GM12878 (cell line): ENCODE measurements around the gene BICRAL. TPM values are rescaled to one million over a fixed set of nuclear protein-coding genes. Genes with fewer than 3 reads are reported as not detected.

ENCODE experiments used
- ATAC-seq: fragments of 200-7000 bp; cut with Tn5 transposase; 3 replicates; pipeline ENCODE4 v1.9.1; 2020; ENCODE audit warnings: mild to moderate bottlenecking, moderate library complexity
- BruUV-seq: library from RNA; stranded (reverse); fragments of 400-500 nt; replicated peaks from 2 replicates; lab custom pipeline; 2021; lab: Mats Ljungman, UMichigan
- CTCF ChIA-PET: fragments of 300-600 bp; sonication (Branson Sonifier 250); formaldehyde crosslinking; extraction: SDS; loops from one replicate; lab custom pipeline; 2021; ENCODE audit warnings: inconsistent platforms; lab: Yijun Ruan, JAX
- POLR2A ChIA-PET: fragments of 350-600 bp; formaldehyde crosslinking; extraction: SDS; loops from one replicate; lab custom pipeline; 2021; ENCODE audit warnings: inconsistent platforms; lab: Charles Lee
- RAD21 ChIA-PET: fragments of 300-600 bp; sonication (Branson Sonifier 250); formaldehyde crosslinking; loops from one replicate; lab custom pipeline; 2023; ENCODE audit warnings: antibody characterized with exemption; ENCODE audit not compliant: unreplicated experiment; lab: Charles Lee
- SMC1A ChIA-PET: fragments of 300-600 bp; sonication (Branson Sonifier 250); formaldehyde crosslinking; loops from one replicate; lab custom pipeline; 2023; ENCODE audit not compliant: unreplicated experiment, uncharacterized antibody; lab: Charles Lee
- DNase-seq: peaks from one replicate; pipeline ENCODE4 v3.0.0-alpha.2; 2011; ENCODE audit warnings: low read depth, low spot score
- FAIRE-seq: peaks from 3 replicates; lab custom pipeline; 2011; peaks lifted over from hg19 to GRCh38; lab: Jason Lieb, UNC
- H2AFZ ChIP-seq: 2 replicates; pipeline ENCODE4 v1.6.0; 2011; ENCODE audit warnings: low read depth, low read length, control low read depth; ENCODE audit not compliant: control insufficient read depth
- H3K27ac ChIP-seq: 2 replicates; pipeline ENCODE4 v1.5.1; 2011; ENCODE audit warnings: control low read depth; ENCODE audit not compliant: control insufficient read depth, insufficient read depth
- H3K27me3 ChIP-seq, 2 experiments: replicated peaks in 1 of 2; 2 replicates each; pipeline versions ENCODE4 v1.6.0 to v1.6.1; 2011; ENCODE audit warnings: low read length in 1 of 2; ENCODE audit not compliant: control insufficient read depth in 2 of 2, insufficient read depth in 2 of 2
- H3K36me3 ChIP-seq, 2 experiments: 2 replicates each; pipeline ENCODE4 v1.5.1; 2011; ENCODE audit warnings: low read length in 1 of 2; ENCODE audit not compliant: control insufficient read depth in 2 of 2, insufficient read depth in 2 of 2
- H3K4me1 ChIP-seq: 2 replicates; pipeline ENCODE4 v1.6.1; 2011; ENCODE audit warnings: mild to moderate bottlenecking, low read length, moderate library complexity, mixed read lengths; ENCODE audit not compliant: control insufficient read depth, insufficient read depth
- H3K4me2 ChIP-seq: 2 replicates; pipeline ENCODE4 v1.6.0; 2011; ENCODE audit warnings: control low read depth; ENCODE audit not compliant: control insufficient read depth, insufficient read depth
- H3K4me3 ChIP-seq: fragments of 200-600 bp; sonication (generic); 2 replicates; pipeline ENCODE4 v1.5.1; 2016
- H3K79me2 ChIP-seq: 2 replicates; pipeline ENCODE4 v1.6.0; 2011; ENCODE audit warnings: low read length; ENCODE audit not compliant: control insufficient read depth, insufficient read depth
- H3K9ac ChIP-seq: 2 replicates; pipeline ENCODE4 v1.8.0; 2011; ENCODE audit warnings: low read length, control low read depth, mixed read lengths; ENCODE audit not compliant: control insufficient read depth, insufficient read depth
- H3K9me3 ChIP-seq: replicated peaks from 3 replicates; pipeline ENCODE4 v1.5.1; 2011; ENCODE audit warnings: mild to moderate bottlenecking, low read length; ENCODE audit not compliant: control insufficient read depth, insufficient read depth
- H4K20me1 ChIP-seq: 2 replicates; pipeline ENCODE4 v1.6.0; 2011; ENCODE audit not compliant: control insufficient read depth, insufficient read depth
- ASH2L ChIP-seq: fragments of 300-600, 200-600 bp; sonication (generic); IDR thresholded peaks from 2 replicates; pipeline ENCODE4 v1.6.1; 2017; ENCODE audit warnings: low read depth, mild to moderate bottlenecking, borderline replicate concordance
- EGR1 ChIP-seq, 2 experiments: IDR thresholded peaks; 1 replicate in 1 of 2; 2 replicates in 1 of 2; pipeline ENCODE4 v1.6.1; 2011 to 2012; ENCODE audit warnings: low read depth in 2 of 2, low read length in 2 of 2, borderline replicate concordance in 1 of 2, mild to moderate bottlenecking in 1 of 2, moderate library complexity in 1 of 2
- ESRRA ChIP-seq: IDR thresholded peaks from 2 replicates; pipeline ENCODE4 v1.6.1; 2012; ENCODE audit warnings: mild to moderate bottlenecking, low read length, improper control_type of control experiment
- KAT2A ChIP-seq: conservative IDR thresholded peaks from 2 replicates; pipeline ENCODE4 v1.6.1; 2011; ENCODE audit warnings: low read depth, low read length; ENCODE audit not compliant: control insufficient read depth
- KDM1A ChIP-seq: fragments of 200-600 bp; sonication (generic); IDR thresholded peaks from 2 replicates; pipeline ENCODE4 v1.6.1; 2016; ENCODE audit warnings: borderline replicate concordance
- MTA2 ChIP-seq: fragments of 450-650 bp; IDR thresholded peaks from 2 replicates; pipeline ENCODE4 v1.6.1; 2016; ENCODE audit warnings: low read depth, mild to moderate bottlenecking, moderate library complexity
- NRF1 ChIP-seq: conservative IDR thresholded peaks from 2 replicates; pipeline ENCODE4 v1.6.1; 2011; ENCODE audit warnings: mild to moderate bottlenecking, low read depth, low read length, improper control_type of control experiment
- SIX5 ChIP-seq: IDR thresholded peaks from 2 replicates; pipeline ENCODE4 v1.6.1; 2011; ENCODE audit warnings: mild to moderate bottlenecking, low read depth, low read length, moderate library complexity; ENCODE audit not compliant: severe bottlenecking
- SMAD1 ChIP-seq: fragments of 450-650 bp; IDR thresholded peaks from 2 replicates; pipeline ENCODE4 v1.6.1; 2018; ENCODE audit warnings: mild to moderate bottlenecking, low read depth; ENCODE audit not compliant: partially characterized antibody
- SMARCA5 ChIP-seq: fragments of 450-650 bp; IDR thresholded peaks from 2 replicates; pipeline ENCODE4 v1.6.1; 2017; ENCODE audit warnings: mild to moderate bottlenecking
- SMC3 ChIP-seq: IDR thresholded peaks from 2 replicates; pipeline ENCODE4 v1.6.1; 2011; ENCODE audit warnings: low read length, improper control_type of control experiment, borderline replicate concordance
- TAF1 ChIP-seq: IDR thresholded peaks from 2 replicates; pipeline ENCODE4 v1.6.1; 2011; ENCODE audit warnings: mild to moderate bottlenecking, low read depth, low read length, borderline replicate concordance
- TCF3 ChIP-seq: IDR thresholded peaks from 2 replicates; pipeline ENCODE4 v1.6.1; 2012; ENCODE audit warnings: low read depth, mild to moderate bottlenecking, low read length, borderline replicate concordance; ENCODE audit not compliant: insufficient read depth
- YY1 ChIP-seq: IDR thresholded peaks from 2 replicates; pipeline ENCODE4 v1.6.1; 2011; ENCODE audit warnings: low read depth, mild to moderate bottlenecking, low read length
- ZNF217 ChIP-seq: fragments of 450-650 bp; IDR thresholded peaks from 2 replicates; pipeline ENCODE4 v1.6.1; 2017; ENCODE audit warnings: antibody characterized with exemption, mild to moderate bottlenecking
- WGBS: methylation state at CpG from one replicate; pipeline ENCODE4 v1.1.6; 2016; ENCODE audit warnings: low lambda C conversion rate; ENCODE audit not compliant: insufficient replicate concordance, insufficient coverage; ENCODE audit errors: missing lambda C conversion rate; 5-methylcytosine and 5-hydroxymethylcytosine counted together
- in situ Hi-C: fragments of 300-500 bp; cut with MboI; formaldehyde crosslinking; loops from 9 replicates; pipeline ENCODE4 v1.14.3; 2018; ENCODE audit warnings: mixed read lengths
- intact Hi-C: fragments of 100-400 bp; cut with micrococcal nuclease; formaldehyde crosslinking; loops from one replicate; pipeline ENCODE4 v1.14.2; 2022; ENCODE audit not compliant: unreplicated experiment
- polyA plus RNA-seq, 11 experiments: library from polyadenylated mRNA; depleted of rRNA in 4 of 11; unstranded in 6 of 11; stranded (reverse) in 5 of 11; fragments of >200 nt; fragmentation: Nextera tagmentation in 4 of 11; fragmentation: Illumina TruSeq in 1 of 11; extraction: Ambion mirVana in 4 of 11; extraction: Trizol in 1 of 11; gene quantifications; 1 replicate in 1 of 11; 2 replicates in 10 of 11; pipeline versions ENCODE4 v1.2.1 to v1.2.3, GENCODE V29; 2011 to 2016; ENCODE audit warnings: inconsistent platforms in 2 of 11, missing spikeins in 2 of 11, low read depth in 1 of 11
- total RNA-seq, 4 experiments: library from RNA; depleted of rRNA in 3 of 4; stranded (reverse); fragments of >200 nt in 3 of 4; fragmentation: Illumina TruSeq in 1 of 4; extraction: Trizol in 1 of 4; gene quantifications; 2 replicates each; pipeline versions ENCODE4 v1.2.1 to v1.2.3, GENCODE V29; 2013 to 2021
- TF ChIP-seq, protein P1 (sequence below): IDR thresholded peaks from 2 replicates; pipeline ENCODE4 v1.6.1; 2011; ENCODE audit warnings: borderline replicate concordance, low read depth, mild to moderate bottlenecking, moderate library complexity, mixed read lengths, low read length; ENCODE audit not compliant: insufficient read depth; ENCODE audit errors: extremely low read length
- TF ChIP-seq, protein P2 (sequence below): IDR thresholded peaks from 2 replicates; pipeline ENCODE4 v1.6.1; 2011; ENCODE audit warnings: mild to moderate bottlenecking, low read depth, low read length, moderate library complexity; ENCODE audit not compliant: insufficient replicate concordance
- TF ChIP-seq, protein P3 (sequence below): IDR thresholded peaks from 2 replicates; pipeline ENCODE4 v1.6.1; 2012; ENCODE audit warnings: low read length, inconsistent platforms

Gene BICRAL
- total and polyA plus RNA-seq, 10 of the 15 experiments (the other 5 are each of a cell fraction or from before 2014, with no cell fraction given): 1.9 to 16.6 (median 8.5) TPM

GRCh38 chr6:42808492-42809483 lies 26.9 kb downstream of the BICRAL start (continued):
- TF ChIP-seq, protein P1, sequence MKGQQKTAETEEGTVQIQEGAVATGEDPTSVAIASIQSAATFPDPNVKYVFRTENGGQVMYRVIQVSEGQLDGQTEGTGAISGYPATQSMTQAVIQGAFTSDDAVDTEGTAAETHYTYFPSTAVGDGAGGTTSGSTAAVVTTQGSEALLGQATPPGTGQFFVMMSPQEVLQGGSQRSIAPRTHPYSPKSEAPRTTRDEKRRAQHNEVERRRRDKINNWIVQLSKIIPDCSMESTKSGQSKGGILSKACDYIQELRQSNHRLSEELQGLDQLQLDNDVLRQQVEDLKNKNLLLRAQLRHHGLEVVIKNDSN: no peak

DNA sequence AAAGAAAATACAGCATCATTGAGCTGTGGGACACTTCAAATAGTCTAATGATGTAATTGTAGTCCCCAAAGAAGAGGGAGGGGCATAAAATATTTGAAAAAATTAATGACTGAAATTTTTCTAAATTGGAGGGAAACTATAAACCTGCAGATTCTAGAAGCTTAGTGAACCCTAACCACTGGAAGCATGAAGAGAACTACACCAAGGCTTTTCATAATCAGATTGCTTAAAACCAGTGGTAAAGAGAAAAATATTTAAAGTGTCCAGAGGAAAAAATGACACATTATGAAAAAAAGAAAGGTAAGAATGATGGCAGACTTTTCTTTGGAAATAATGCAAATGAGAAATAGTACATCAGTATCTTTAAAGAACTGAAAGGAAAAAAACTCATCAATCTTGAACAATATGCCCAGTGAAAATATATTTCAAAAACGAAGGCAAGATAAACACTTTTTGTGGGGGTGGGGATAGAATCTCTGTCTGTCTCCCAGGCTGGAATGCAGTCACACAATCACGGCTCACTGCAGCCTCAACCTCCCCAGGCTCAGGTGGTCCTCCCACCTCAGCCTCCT lies 31.3 kb downstream of the BICRAL start:
- no peaks in the 10 kb centered on the region; the same call in 1 of the 2 replicates for H3K79me2 ChIP-seq
- no peak for ATAC-seq
- no peak overlapping the region for H3K27ac ChIP-seq
- no peaks in the 10 kb centered on the region for H3K9me3 ChIP-seq
- ChIA-PET SMC1A (no interaction called here), RAD21 (no interaction called here), POLR2A (interaction anchor here (0.6 kb wide), 1 partner anchor 32 kb away, joined by 4 read pairs; no protein-coding TSS in a partner anchor), CTCF (interaction anchor here (0.7 kb wide), 1 partner anchor 18 kb away, joined by 3 read pairs; no protein-coding TSS in a partner anchor)
- no TSS peak for BruUV-seq
- H2AFZ ChIP-seq: no peak overlapping the region
- in situ Hi-C loops: no loop called here
- H3K4me3 ChIP-seq: no peak overlapping the region
- H4K20me1 ChIP-seq: no peaks in the 10 kb centered on the region
- no peak overlapping the region for H3K4me2 ChIP-seq
- FAIRE-seq: no peak
- no peaks in the 10 kb centered on the region for H3K4me1 ChIP-seq
- DNase-seq: no peak
- no peak overlapping the region for H3K9ac ChIP-seq
- H3K36me3 ChIP-seq: no peaks in the 10 kb centered on the region; a peak in 2 of 4 replicates
- 100% methylated on average over 2 of the region's 2 CpGs for WGBS
- intact Hi-C loops: no loop called here
- no peaks in the 10 kb centered on the region for H3K27me3 ChIP-seq
- TF ChIP-seq SMARCA5: no peak
- no peak for TF ChIP-seq MTA2
- TF ChIP-seq TAF1: no peak
- no peak for TF ChIP-seq SMAD1
- TF ChIP-seq NRF1: no peak
- TF ChIP-seq, protein P2, sequence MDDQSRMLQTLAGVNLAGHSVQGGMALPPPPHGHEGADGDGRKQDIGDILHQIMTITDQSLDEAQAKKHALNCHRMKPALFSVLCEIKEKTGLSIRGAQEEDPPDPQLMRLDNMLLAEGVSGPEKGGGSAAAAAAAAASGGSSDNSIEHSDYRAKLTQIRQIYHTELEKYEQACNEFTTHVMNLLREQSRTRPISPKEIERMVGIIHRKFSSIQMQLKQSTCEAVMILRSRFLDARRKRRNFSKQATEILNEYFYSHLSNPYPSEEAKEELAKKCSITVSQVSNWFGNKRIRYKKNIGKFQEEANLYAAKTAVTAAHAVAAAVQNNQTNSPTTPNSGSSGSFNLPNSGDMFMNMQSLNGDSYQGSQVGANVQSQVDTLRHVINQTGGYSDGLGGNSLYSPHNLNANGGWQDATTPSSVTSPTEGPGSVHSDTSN: no peak
- TF ChIP-seq KDM1A: no peak
- no peak for TF ChIP-seq YY1
- no peak for TF ChIP-seq ESRRA
- no peak for TF ChIP-seq SMC3
- TF ChIP-seq TCF3: no peak
- TF ChIP-seq ASH2L: no peak
- no peak for TF ChIP-seq SIX5
- TF ChIP-seq ZNF217: no peak
- TF ChIP-seq KAT2A: no peak
- TF ChIP-seq, protein P3, sequence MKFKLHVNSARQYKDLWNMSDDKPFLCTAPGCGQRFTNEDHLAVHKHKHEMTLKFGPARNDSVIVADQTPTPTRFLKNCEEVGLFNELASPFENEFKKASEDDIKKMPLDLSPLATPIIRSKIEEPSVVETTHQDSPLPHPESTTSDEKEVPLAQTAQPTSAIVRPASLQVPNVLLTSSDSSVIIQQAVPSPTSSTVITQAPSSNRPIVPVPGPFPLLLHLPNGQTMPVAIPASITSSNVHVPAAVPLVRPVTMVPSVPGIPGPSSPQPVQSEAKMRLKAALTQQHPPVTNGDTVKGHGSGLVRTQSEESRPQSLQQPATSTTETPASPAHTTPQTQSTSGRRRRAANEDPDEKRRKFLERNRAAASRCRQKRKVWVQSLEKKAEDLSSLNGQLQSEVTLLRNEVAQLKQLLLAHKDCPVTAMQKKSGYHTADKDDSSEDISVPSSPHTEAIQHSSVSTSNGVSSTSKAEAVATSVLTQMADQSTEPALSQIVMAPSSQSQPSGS: no peak
- TF ChIP-seq EGR1 (IDR thresholded peaks at IDR 0.05; ENCODE audit: borderline replicate concordance in 1 of 2, low read depth in 2 of 2, low read length in 2 of 2): no peak
